HG02610 (cell line): ENCODE data around the gene CCN6.
"Not testable (repeated sequence)": the region's sequence is repeated elsewhere in the genome, so short reads cannot be mapped to it uniquely, and the experiment has no call there.

Source experiments
- ATAC-seq: cut with Tn5 transposase; IDR thresholded peaks from one replicate; pipeline ENCODE4 v1.9.1; 2021; ENCODE audit warnings: mild to moderate bottlenecking, moderate library complexity; ENCODE audit not compliant: unreplicated experiment

CCN6 gene

DNA sequence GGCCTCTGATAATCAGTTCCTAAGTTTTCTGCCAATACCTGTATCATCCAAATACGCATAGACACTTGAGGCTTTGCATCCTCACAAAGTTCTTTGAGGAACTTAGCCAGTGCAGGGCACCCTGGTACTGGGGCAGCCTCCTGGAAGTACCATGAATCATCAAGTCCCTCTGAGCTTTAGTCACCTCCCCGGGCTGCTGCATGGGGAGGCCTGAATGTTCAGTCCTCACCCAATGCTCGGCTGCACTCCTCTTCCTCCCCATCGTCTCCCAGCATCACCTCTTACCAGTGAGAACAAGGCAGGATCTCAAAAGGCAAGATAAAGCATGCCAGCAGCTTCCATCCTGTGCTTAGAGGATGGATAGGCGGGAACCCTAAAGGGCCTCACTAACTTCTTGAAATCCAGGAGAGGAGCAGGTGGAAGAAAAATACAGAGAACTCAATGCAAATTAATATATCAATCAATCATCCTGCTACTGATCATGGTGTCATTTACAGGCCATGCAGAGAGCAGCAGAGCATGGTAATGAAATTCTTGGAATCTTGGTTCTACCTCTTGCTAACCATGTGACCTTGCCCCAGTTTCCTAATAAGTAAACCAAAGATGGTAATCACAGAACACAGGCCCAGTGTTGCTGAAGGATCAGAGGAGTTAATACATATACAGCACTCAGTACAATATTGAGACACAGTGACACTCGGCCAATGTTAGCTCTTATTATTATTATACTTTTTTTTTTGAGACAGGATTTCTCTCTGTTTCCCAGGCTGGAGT is 4.7 kb upstream of the CCN6 start:
- no peak for ATAC-seq

DNA sequence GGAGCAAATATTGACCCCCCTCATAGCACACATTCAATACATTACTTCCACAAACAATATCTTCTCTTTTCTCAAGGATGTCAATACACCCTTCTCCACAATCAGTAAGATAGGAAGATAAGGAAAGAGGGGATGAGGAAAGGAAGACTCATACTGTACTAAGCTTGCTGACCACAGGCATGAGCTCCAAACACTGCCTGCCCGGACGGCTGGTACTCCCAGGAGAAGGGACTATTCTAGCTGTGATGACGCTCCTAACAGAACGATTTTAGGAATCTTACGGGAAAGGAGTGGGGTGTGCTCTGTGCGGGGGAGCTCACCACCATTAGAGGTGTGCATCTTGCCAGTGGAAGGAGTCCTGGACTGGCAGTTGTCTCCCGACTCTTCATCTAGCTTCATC is 3.9 kb upstream of the CCN6 start:
- no peak for ATAC-seq

DNA sequence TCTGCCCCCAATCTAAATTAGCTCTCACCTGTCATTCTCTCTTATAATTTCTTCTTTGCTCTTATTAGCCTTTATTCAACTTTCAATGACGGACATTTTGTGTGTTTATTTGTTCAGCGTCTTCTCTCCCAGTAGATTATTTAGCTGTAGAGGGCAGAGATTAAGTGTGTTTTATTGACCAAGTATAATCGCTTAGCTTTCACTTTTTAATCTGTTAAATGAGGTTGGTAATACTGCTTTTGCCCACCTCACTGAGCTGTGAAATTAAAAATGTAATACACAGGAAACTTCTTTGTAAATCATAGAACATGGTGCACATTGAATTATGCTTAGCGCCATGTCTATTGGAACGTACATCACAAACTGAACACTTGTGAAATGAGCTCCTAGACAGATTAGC is 3.5 kb upstream of the CCN6 start:
- ATAC-seq, result no peak

DNA sequence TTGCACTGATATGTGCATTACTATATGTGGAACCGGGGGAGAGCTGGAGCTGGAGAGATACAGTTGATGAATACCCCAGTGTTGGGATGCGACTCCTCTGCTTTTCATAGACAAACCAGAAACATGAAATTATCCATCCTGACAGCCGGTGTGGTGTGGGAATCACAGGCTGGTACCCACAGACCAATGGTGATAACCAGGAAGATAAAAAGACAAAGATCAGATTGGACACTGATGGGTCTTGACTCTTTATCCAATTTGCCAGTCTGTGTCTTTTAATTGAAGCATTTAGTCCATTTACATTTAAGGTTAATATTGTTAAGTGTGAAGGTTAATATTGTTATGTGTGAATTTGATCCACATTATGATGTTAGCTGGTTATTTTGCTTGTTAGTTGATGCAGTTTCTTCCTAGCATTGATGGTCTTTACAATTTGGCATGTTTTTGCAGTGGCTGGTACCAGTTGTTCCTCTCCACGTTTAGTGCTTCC is 2.6 kb upstream of the CCN6 start:
- not testable (repeated sequence) for ATAC-seq

DNA sequence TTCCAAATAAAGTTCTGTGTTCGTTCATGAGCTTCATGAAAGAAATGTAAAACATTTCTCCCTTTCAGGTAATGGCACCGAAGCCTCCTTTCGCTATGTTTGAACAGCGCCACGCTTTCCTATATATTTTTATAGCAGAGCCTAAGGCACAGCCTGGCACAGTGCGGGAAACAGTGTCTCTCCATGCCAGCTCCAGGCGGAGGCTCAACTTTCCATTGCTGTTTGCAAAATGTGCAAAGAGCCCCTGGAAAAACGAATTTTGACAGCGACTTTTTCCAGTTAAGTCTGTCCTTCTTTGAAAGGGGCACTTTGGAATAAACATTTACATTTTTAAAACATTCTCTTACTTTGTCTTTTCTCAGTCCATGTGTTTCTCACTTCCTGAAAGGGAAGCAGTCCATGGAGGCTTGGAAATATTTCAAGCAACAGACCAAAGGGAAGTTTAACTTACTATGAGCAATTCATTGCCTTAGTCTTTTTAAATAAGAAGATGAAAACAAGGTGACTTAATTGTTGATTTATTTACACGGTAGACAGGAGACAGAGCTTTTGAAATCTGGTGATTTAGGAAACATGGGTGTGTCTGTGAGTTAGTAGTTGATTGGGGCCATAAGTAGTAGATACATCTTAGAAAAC is 769 bp downstream of the CCN6 start:
- ATAC-seq, result no peak

- ATAC-seq, result no peak
Observed at GRCh38 chr6:112058243-112059032, 4.5 kb downstream of the CCN6 start.

DNA sequence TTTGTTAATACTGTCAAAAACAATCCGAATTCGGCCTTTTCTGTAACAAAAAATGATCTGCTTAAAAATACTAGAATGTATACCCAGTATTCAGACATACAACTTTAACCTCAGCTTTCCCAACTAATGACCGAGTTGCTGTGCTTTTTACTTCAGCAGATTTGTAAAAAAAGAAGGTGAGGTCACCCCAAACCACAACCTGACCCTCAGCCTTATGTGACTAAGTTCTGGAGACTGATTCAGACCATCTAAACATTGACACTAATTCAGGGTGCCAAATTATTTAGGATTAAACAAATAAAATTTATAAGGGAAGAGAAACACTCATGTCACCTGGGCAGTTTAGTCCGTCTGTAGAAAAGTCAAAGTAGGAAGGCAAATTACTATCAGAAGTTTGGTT is 7.7 kb downstream of the CCN6 start:
- no peak for ATAC-seq

DNA sequence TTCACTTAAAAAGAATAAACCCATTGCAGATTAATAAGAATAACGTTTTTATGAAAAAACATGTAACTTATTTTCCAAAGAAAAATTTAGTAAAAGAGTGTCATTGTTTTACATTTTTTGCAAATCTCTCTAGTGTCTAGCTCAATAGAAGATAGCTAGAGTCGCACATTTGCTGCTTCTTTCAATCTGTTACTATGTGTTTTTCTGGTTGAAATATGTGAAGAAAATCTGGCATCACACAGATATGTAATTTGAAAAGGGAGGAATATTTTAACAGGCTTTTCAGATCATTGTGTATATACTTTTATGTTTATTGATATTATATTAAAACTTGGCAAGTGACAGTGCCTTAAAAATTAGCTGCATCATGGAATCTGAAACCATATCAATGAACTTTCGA is 9.1 kb downstream of the CCN6 start:
- ATAC-seq, result no peak

GRCh38 chr6:112065426-112065986 is 11.6 kb downstream of the CCN6 start:
- ATAC-seq, result no peak

GRCh38 chr6:112066606-112067005 is 12.7 kb downstream of the CCN6 start:
- ATAC-seq, result no peak

- ATAC-seq, result no peak
Observed at GRCh38 chr6:112081569-112081968, 27.7 kb downstream of the CCN6 start.

DNA sequence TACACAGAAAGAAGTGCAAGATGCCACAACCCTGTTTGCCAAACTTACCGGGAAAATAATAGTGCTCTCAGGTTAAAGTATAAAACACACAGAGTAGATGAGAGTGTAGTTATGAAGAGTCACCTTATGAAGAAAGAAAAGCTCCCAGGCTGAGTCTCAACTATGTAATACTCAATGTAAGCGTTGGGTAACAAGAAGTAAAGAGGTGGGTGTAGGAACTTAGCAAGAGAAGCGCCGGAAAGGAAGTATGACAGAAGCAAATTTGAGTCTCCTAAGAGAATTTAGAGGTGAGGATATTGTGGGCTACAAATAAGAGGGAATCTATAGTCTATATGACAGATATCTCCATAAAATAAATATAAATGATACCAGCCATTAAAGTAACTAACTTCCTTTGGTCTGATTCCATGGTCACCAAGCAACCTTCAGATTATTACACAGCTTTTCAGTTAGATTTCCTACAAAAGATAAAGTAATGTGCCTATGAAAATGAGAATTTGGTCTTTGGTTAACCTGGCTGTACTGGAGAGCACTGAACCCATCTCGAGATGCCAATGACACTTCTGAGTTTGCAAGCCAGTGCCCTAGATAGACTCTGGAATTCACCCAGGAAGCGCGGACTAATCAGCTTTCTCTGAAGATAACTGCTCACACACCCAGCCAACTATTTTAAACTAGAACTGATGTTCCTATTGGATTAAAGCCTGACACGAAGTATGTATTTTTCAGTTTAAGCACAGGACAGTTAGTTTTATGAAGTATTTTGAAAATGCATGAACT is 31.6 kb downstream of the CCN6 start:
- ATAC-seq, result no peak

DNA sequence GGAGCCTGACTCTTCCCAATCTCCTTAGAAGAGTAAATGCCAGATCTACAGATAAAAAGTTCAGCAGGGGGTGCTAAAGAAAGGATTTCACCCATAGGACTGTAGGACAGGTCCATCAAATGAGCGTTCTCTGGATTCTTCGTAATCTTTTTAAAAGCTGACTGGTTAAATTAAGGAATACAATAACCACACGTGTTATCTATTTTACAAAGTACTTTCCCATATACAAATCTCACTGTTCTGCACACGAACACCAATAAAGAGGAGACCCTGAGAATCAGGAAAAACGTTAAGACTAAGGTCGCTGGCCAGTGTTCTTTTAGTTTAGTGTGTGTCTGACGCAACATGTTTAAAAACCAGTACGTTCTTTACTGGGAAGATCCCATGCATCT is 32.8 kb downstream of the CCN6 start:
- peak; percentile 17 for ATAC-seq

GRCh38 chr6:112087136-112087911 is 33.4 kb downstream of the CCN6 start, which contains the start of the genes FAM229B and TUBE1:
FAM229B (plus strand) TSS chr6:112087591; CDS start chr6:112099284, 11,693 bp downstream.
TUBE1 (minus strand) TSS chr6:112087482; CDS start chr6:112087434, 48 bp downstream.
- ATAC-seq, result peak; percentile 98

GRCh38 chr6:112087916-112088315 is 34.0 kb downstream of the CCN6 start:
- peak; percentile 1 for ATAC-seq

DNA sequence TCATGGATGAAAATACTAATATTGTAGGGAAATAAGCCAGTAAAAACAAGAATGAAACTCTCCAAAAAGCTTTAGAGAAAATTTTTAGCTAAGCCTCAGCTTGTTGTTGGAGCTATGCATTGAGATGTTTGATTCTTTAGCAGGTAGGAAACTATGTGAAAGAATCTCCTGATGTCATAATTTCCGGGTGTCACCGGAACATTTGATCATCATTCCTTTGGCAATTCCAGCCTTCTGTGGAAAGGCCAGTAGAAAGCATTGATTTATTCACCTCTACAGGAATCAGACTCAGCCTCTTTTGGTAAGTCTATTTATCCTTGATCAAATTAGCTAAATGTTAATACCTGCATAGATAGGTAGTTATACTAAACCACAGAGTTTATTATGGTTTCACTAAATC is 43.0 kb downstream of the CCN6 start:
- no peak for ATAC-seq

- no peak for ATAC-seq
Observed at GRCh38 chr6:112100561-112100960, 46.7 kb downstream of the CCN6 start.

DNA sequence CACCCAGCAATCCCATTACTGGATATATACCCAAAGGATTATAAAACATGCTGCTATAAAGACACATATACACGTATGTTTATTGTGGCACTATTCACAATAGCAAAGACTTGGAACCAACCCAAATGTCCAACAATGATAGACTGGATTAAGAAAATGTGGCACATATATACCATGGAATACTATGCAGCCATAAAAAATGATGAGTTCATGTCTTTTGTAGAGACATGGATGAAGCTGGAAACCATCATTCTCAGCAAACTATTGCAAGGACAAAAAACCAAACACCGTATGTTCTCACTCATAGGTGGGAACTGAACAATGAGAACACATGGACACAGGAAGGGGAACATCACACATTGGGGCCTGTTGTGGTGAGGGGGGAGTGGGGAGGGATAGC is 52.1 kb downstream of the CCN6 start:
- not testable (repeated sequence) for ATAC-seq

- ATAC-seq, result no peak
Observed at GRCh38 chr6:112106562-112106961, 52.7 kb downstream of the CCN6 start.

DNA sequence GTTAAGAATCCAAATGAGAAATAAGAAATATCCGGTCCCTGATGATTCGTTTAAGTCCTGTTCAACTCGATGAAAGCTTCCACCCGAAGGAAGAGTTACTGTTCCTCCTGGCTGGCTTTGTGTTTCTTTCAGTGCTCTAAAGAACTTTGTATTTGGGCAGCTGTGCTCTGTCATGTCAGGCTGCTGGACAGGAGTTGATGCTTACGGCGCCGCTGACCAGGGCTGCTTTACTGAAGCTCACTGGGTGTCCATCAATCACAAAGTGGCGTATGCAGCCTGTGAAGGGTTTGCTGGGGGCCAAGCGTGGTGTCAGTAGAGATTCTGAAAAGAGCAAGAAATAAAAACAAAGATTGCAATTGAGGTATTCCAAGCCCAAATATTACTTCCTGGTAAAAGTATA is 55.4 kb downstream of the CCN6 start:
- ATAC-seq, result no peak
